Upper lobe of left lung (tissue), 4 donors: ENCODE results near the gene TBX6.

Source experiments
- CTCF ChIP-seq, 6 experiments: fragments of 450-650 bp in 4 of 6; fragments of 200-600 bp in 2 of 6; sonication (generic) in 2 of 6; IDR thresholded peaks; one replicate each; pipeline ENCODE4 v1.5.1; 2016 to 2019; ENCODE audit warnings: antibody characterized with exemption in 6 of 6
- EP300 ChIP-seq, 4 donors: sonication (generic); formaldehyde crosslinking; IDR thresholded peaks; one replicate each; pipeline ENCODE4 v1.5.1; 2017; ENCODE audit warnings: antibody characterized with exemption in 4 of 4, control low read depth in 2 of 4
- POLR2A ChIP-seq, 4 donors: fragments of 450-650 bp; IDR thresholded peaks; one replicate each; pipeline ENCODE4 v1.5.1; 2016 to 2017; ENCODE audit warnings: antibody characterized with exemption in 4 of 4, mild to moderate bottlenecking in 2 of 4
- POLR2AphosphoS5 ChIP-seq, 2 donors: sonication (generic); formaldehyde crosslinking; IDR thresholded peaks; one replicate each; pipeline ENCODE4 v1.5.1; 2017; ENCODE audit warnings: antibody characterized with exemption in 2 of 2

- TF ChIP-seq POLR2AphosphoS5 (IDR thresholded peaks at IDR 0.05) (no peak), CTCF (IDR thresholded peaks at IDR 0.05) (no peak), POLR2A (IDR thresholded peaks at IDR 0.05) (no peak), EP300 (IDR thresholded peaks at IDR 0.05) (no peak)
Observed at GRCh38 chr16:30078744-30079143, 13.0 kb downstream of the TBX6 start.
